PC-3 (cell line): ENCODE data around the gene HEXD. TPM values are rescaled to one million over a fixed set of nuclear protein-coding genes. Genes with fewer than 3 reads are reported as not detected.
A peak's percentile ranks its signal among the peaks of the same experiment; 100 is the strongest.

Experiments used
- ATAC-seq: fragments of 200-7000 bp; cut with Tn5 transposase; 2 replicates; pipeline ENCODE4 v1.9.1; 2020; ENCODE audit warnings: mild to moderate bottlenecking, moderate library complexity
- BruUV-seq: library from RNA; stranded (reverse); fragments of 400-500 nt; replicated peaks from 2 replicates; lab custom pipeline; 2021; lab: Mats Ljungman, UMichigan
- CTCF ChIA-PET: fragments of 300-600 bp; sonication (Branson Sonifier 250); formaldehyde crosslinking; loops from one replicate; lab custom pipeline; 2022; ENCODE audit warnings: antibody characterized with exemption; lab: Charles Lee
- POLR2A ChIA-PET: fragments of 300-600 bp; sonication (Branson Sonifier 250); formaldehyde crosslinking; loops from one replicate; lab custom pipeline; 2022; ENCODE audit warnings: antibody characterized with exemption; ENCODE audit not compliant: unreplicated experiment; lab: Charles Lee
- DNase-seq: peaks from one replicate; pipeline ENCODE4 v3.0.0-alpha.2; 2015
- H2AFZ ChIP-seq: fragments of 300-600 bp; sonication (generic); 2 replicates; pipeline ENCODE4 v1.6.0; 2016; ENCODE audit warnings: antibody characterized with exemption, low read length
- H3F3A ChIP-seq: fragments of 300-600 bp; sonication (generic); one replicate; pipeline ENCODE4 v1.6.0; 2017; ENCODE audit warnings: antibody characterized with exemption, low read length, control low read depth, mild to moderate bottlenecking; ENCODE audit not compliant: unreplicated experiment
- H3K27ac ChIP-seq: fragments of 300-600 bp; sonication (generic); 2 replicates; pipeline ENCODE4 v1.5.1; 2016; ENCODE audit warnings: mild to moderate bottlenecking, low read length
- H3K27me3 ChIP-seq: fragments of 300-600 bp; sonication (generic); 2 replicates; pipeline ENCODE4 v1.6.1; 2016; ENCODE audit warnings: low read length, mixed read lengths
- H3K36me3 ChIP-seq: fragments of 300-600 bp; sonication (generic); 2 replicates; pipeline ENCODE4 v1.6.1; 2016; ENCODE audit warnings: low read depth, mixed run types, low read length, mixed read lengths
- H3K4me1 ChIP-seq: fragments of 300-600 bp; sonication (generic); 2 replicates; pipeline ENCODE4 v1.5.1; 2016; ENCODE audit warnings: low read length; ENCODE audit not compliant: insufficient read depth
- H3K4me2 ChIP-seq: fragments of 300-600 bp; sonication (generic); 2 replicates; pipeline ENCODE4 v1.6.0; 2016; ENCODE audit warnings: low read length
- H3K4me3 ChIP-seq: fragments of 300-600 bp; sonication (generic); 2 replicates; pipeline ENCODE4 v1.5.1; 2016; ENCODE audit warnings: mild to moderate bottlenecking, low read length, mixed read lengths
- H3K79me2 ChIP-seq: fragments of 300-600 bp; sonication (generic); 2 replicates; pipeline ENCODE4 v1.6.1; 2017; ENCODE audit warnings: low read length, mixed read lengths
- H3K9ac ChIP-seq: fragments of 300-600 bp; sonication (generic); 2 replicates; pipeline ENCODE4 v1.6.0; 2016; ENCODE audit warnings: mild to moderate bottlenecking, low read length
- H3K9me2 ChIP-seq: fragments of 300-600 bp; sonication (generic); replicated peaks from 2 replicates; pipeline ENCODE4 v1.6.1; 2016; ENCODE audit warnings: mixed run types, low read length, mixed read lengths
- H3K9me3 ChIP-seq: fragments of 300-600 bp; sonication (generic); 2 replicates; pipeline ENCODE4 v1.6.1; 2016; ENCODE audit warnings: low read length, mixed read lengths
- H4K20me1 ChIP-seq: fragments of 300-600 bp; sonication (generic); 2 replicates; pipeline ENCODE4 v1.6.1; 2016; ENCODE audit warnings: low read length, mixed read lengths
- CTCF ChIP-seq: fragments of 300-600 bp; sonication (generic); conservative IDR thresholded peaks from 2 replicates; pipeline ENCODE4 v1.5.1; 2017; ENCODE audit warnings: antibody characterized with exemption, low read depth, mild to moderate bottlenecking, low read length
- EZH2 ChIP-seq: fragments of 300-600 bp; sonication (generic); IDR thresholded peaks from one replicate; pipeline ENCODE4 v1.6.1; 2017; ENCODE audit warnings: antibody characterized with exemption, mild to moderate bottlenecking, low read length; ENCODE audit not compliant: unreplicated experiment
- EZH2phosphoT487 ChIP-seq: fragments of 300-600 bp; sonication (generic); IDR thresholded peaks from 2 replicates; pipeline ENCODE4 v1.6.1; 2018; ENCODE audit warnings: mild to moderate bottlenecking, antibody characterized with exemption, low read length, borderline replicate concordance
- intact Hi-C: fragments of 100-400 bp; cut with micrococcal nuclease; formaldehyde crosslinking; loops from 2 replicates; pipeline ENCODE4 v1.9.0; 2023
- total RNA-seq: library from RNA; depleted of rRNA; stranded (reverse); fragments of >200 nt; gene quantifications from 2 replicates; pipeline ENCODE4 v1.2.3, GENCODE V29; 2014

Gene HEXD
- total RNA-seq, 1 experiment from 2014 or later, result 12.7 TPM

GRCh38 chr17:82407255-82407654 is 10.9 kb upstream of the HEXD start:
- Histone ChIP-seq H3K9me2 (no peaks in the 10 kb centered on the region), H3K9me3 (no peaks in the 10 kb centered on the region), H3K4me2 (no peak overlapping the region), H4K20me1 (no peaks in the 10 kb centered on the region), H3K9ac (no peak overlapping the region), H3K4me3 (no peak overlapping the region), H3K27ac (no peak overlapping the region), H3K27me3 (no peaks in the 10 kb centered on the region), H3F3A (no peaks in the 10 kb centered on the region), H2AFZ (no peak overlapping the region), H3K79me2 (peaks cover 6% of the 10 kb centered on the region; the same call in 1 of the 2 replicates), H3K4me1 (no peaks in the 10 kb centered on the region), H3K36me3 (no peaks in the 10 kb centered on the region; the same call in none of the 2 replicates)
- intact Hi-C loops, result no loop called here
- DNase-seq, result peak; percentile 6
- CTCF ChIA-PET, result interaction anchor here (0.6 kb wide), 1 partner anchor 149 kb away, joined by 9 read pairs; no protein-coding TSS in a partner anchor
- no peak for TF ChIP-seq EZH2
- TF ChIP-seq EZH2phosphoT487, result no peak
- TF ChIP-seq CTCF, result no peak
- ATAC-seq, result peak; percentile 64
- POLR2A ChIA-PET, result no interaction called here
- no TSS peak for BruUV-seq

GRCh38 chr17:82408288-82408937 is 9.7 kb upstream of the HEXD start:
- H3K9me2 ChIP-seq, result no peaks in the 10 kb centered on the region
- H3K36me3 ChIP-seq, result no peaks in the 10 kb centered on the region; the same call in none of the 2 replicates
- H3K9ac ChIP-seq, result no peak overlapping the region
- no peaks in the 10 kb centered on the region for H3K9me3 ChIP-seq
- H3K4me1 ChIP-seq, result no peaks in the 10 kb centered on the region
- ChIA-PET POLR2A (no interaction called here), CTCF (no interaction called here)
- H3K79me2 ChIP-seq, result peaks cover 14% of the 10 kb centered on the region; the same call in 1 of the 2 replicates
- no peak overlapping the region for H2AFZ ChIP-seq
- intact Hi-C loops, result no loop called here
- TF ChIP-seq EZH2phosphoT487 (no peak), CTCF (no peak), EZH2 (no peak)
- no peak overlapping the region for H3K4me2 ChIP-seq
- H3K27ac ChIP-seq, result no peak overlapping the region
- ATAC-seq (no peak), DNase-seq (no peak)
- H3F3A ChIP-seq, result no peaks in the 10 kb centered on the region
- H3K27me3 ChIP-seq, result no peaks in the 10 kb centered on the region
- H4K20me1 ChIP-seq, result no peaks in the 10 kb centered on the region
- no TSS peak for BruUV-seq
- H3K4me3 ChIP-seq, result no peak overlapping the region

GRCh38 chr17:82408938-82409318 is 9.2 kb upstream of the HEXD start:
- ChIA-PET POLR2A (no interaction called here), CTCF (no interaction called here)
- no peaks in the 10 kb centered on the region for H3K4me1 ChIP-seq
- no TSS peak for BruUV-seq
- no peaks in the 10 kb centered on the region; the same call in 1 of the 2 replicates for H3K36me3 ChIP-seq
- no peaks in the 10 kb centered on the region for H3K9me3 ChIP-seq
- 0 out of 2 replicates have a peak, but pooled peaks cover under 1% of the 10 kb centered on the region for H4K20me1 ChIP-seq
- no peaks in the 10 kb centered on the region for H3K9me2 ChIP-seq
- H3K27me3 ChIP-seq, result no peaks in the 10 kb centered on the region
- no peak overlapping the region for H3K4me3 ChIP-seq
- ATAC-seq (no peak), DNase-seq (no peak)
- no peaks in the 10 kb centered on the region for H3F3A ChIP-seq
- H3K9ac ChIP-seq, result no peak overlapping the region
- H3K27ac ChIP-seq, result no peak overlapping the region
- H3K4me2 ChIP-seq, result no peak overlapping the region
- H3K79me2 ChIP-seq, result peaks cover 14% of the 10 kb centered on the region; the same call in 1 of the 2 replicates
- no peak for TF ChIP-seq EZH2phosphoT487
- TF ChIP-seq CTCF, result no peak
- no peak for TF ChIP-seq EZH2
- intact Hi-C loops, result no loop called here
- H2AFZ ChIP-seq, result no peak overlapping the region
